Thyroid gland (tissue), 4 donors: ENCODE results near the gene TCEAL2.

ENCODE experiments used
- POLR2A ChIP-seq, 2 donors: fragments of 450-650 bp; IDR thresholded peaks; one replicate each; pipeline ENCODE4 v1.6.1; 2017; ENCODE audit warnings: antibody characterized with exemption in 2 of 2, mild to moderate bottlenecking in 2 of 2, moderate library complexity in 1 of 2
- TF ChIP-seq, protein P1 (sequence below), 6 experiments: fragments of 200-600 bp in 3 of 6; fragments of 450-650 bp in 3 of 6; sonication (generic) in 3 of 6; IDR thresholded peaks; one replicate each; pipeline ENCODE4 v1.5.1; 2016 to 2019; ENCODE audit warnings: antibody characterized with exemption in 6 of 6, mild to moderate bottlenecking in 2 of 6, inconsistent platforms in 1 of 6, moderate library complexity in 1 of 6

- TF ChIP-seq, protein P1, sequence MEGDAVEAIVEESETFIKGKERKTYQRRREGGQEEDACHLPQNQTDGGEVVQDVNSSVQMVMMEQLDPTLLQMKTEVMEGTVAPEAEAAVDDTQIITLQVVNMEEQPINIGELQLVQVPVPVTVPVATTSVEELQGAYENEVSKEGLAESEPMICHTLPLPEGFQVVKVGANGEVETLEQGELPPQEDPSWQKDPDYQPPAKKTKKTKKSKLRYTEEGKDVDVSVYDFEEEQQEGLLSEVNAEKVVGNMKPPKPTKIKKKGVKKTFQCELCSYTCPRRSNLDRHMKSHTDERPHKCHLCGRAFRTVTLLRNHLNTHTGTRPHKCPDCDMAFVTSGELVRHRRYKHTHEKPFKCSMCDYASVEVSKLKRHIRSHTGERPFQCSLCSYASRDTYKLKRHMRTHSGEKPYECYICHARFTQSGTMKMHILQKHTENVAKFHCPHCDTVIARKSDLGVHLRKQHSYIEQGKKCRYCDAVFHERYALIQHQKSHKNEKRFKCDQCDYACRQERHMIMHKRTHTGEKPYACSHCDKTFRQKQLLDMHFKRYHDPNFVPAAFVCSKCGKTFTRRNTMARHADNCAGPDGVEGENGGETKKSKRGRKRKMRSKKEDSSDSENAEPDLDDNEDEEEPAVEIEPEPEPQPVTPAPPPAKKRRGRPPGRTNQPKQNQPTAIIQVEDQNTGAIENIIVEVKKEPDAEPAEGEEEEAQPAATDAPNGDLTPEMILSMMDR (IDR thresholded peaks at IDR 0.05): no peak
- TF ChIP-seq POLR2A (IDR thresholded peaks at IDR 0.05): no peak
Observed at GRCh38 chrX:102154900-102155805, 29.7 kb downstream of the TCEAL2 start.
